HG03571 (cell line): ENCODE measurements around the gene LRP5.

Source experiments
- ATAC-seq: cut with Tn5 transposase; IDR thresholded peaks from one replicate; pipeline ENCODE4 v1.9.1; 2021; ENCODE audit not compliant: unreplicated experiment

The LRP5 gene

GRCh38 chr11:68312117-68312779 lies at the start of gene LRP5:
LRP5 (plus strand) TSS chr11:68312591; CDS start chr11:68312715, 124 bp downstream.
- no peak for ATAC-seq

DNA sequence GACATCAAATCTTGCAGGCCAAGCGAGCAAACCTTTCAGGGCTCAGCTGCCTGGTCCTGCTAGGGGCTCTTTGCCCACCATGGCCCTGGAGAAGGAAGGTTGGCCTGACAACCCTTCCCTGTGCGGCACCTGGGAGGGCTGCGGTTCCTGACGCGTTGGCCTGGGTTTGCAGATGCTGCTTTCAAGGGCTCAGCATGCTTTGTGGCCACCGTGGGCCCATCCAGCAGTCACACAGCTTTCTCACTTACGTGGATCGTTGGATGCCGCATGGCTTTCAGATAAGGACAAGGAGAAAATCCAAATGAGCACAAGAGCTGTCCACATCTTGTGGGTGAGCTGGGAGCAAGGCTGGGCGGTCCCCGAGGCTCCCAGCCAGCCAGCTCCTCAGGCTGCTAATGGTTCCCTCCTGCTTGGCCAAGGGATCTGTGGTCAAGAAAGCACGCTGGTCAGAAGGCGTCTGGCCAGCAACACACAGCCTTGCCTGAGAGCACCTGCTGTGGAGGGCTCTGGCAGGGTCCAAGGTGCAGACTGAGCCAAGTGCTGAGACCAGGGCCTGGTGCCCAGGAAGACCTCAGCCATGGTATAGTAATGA lies 48.9 kb upstream of the LRP5 start:
- ATAC-seq: no peak

DNA sequence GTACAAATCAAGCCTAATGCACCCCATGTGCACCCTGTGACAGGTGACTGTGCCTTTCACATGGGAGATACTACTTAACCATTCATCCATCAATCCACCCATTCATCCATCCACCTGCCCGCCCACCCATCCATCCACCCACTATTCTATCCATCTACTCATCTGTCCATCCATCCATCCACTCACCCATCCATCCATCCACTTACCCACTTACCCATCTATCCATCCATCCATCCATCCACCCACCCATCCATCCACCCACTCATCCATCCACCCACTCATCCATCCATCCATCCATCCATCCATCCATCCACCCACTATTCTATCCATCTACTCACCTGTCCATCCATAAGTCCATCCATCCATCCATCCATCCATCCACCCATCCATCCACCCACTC lies 48.1 kb upstream of the LRP5 start:
- no peak for ATAC-seq

GRCh38 chr11:68264741-68265540 lies 47.5 kb upstream of the LRP5 start:
- no peak for ATAC-seq

- no peak for ATAC-seq
Measured at GRCh38 chr11:68266121-68266891, 46.1 kb upstream of the LRP5 start.

DNA sequence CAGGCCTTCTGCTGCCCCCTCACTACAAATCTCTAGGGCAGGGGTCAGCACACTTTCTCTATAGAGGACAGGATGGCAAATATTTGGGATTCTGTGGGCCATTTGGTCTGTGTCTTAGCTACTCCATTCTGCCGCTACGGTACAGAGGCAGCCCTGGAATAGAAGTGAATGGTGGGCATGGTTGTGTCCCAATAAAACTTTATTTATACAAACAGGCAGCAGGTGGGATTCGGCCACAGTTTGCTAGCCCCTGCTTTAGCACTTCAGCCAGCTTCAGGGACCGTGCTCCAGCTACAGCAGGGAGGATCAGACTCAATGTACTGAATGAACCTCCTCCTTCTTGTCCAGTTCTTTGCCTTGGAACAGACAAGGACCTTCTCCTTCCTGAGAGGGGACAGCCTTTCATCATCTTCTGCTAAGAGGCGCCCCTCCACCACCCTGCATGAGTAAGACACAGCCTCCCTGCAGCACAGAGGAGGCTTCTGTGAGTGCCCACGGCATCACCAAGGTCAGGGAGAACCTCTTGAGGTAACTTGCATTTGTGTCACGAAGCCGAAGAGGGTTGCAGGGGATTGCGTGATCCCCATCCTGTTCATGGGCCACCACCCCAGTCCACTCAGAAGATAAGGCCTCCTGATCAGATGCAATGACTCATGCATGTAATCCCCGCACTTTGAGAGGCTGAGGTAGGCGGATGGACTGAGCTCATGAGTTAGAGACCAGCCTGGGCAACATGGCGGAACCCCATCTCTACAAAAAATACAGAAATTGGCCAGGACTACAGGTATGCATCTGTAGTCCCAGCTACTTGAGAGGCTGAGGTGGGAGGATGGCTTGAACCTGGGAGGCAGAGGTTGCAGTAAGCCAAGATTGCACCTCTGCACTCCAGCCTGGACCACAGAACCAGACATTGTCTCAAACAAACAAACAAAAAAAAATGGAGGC lies 45.2 kb upstream of the LRP5 start:
- no peak for ATAC-seq

- ATAC-seq: no peak
Measured at GRCh38 chr11:68267881-68268240, 44.5 kb upstream of the LRP5 start.

DNA sequence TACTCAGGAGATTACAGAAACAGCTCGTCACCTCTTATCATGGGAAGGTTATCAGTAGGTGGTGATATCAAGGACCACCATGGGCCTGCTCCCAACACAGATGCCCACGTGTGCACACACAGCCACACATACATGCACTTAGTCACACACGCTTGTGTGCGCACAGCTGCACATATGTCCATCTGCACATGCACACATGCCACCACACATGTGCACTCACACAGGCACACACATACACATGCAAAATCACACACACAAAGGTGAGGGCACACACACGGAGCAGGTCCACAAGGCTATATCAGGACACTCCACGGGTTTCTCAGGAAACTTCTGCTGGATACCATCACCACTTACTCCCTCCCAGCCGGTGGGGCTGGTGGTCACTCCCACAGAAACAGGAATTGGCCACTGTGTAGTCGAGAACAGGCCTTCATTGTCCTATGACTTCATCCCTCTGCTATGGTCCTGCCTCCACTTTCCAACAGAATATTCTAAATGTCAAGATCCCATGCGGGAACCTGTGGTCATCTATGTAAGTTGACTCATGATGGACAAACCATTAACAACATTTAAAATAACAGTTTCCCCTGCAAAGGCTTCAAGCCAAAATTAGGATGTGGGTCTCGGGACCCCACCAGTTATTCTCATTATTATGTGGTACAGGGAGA lies 42.8 kb upstream of the LRP5 start:
- ATAC-seq: no peak

DNA sequence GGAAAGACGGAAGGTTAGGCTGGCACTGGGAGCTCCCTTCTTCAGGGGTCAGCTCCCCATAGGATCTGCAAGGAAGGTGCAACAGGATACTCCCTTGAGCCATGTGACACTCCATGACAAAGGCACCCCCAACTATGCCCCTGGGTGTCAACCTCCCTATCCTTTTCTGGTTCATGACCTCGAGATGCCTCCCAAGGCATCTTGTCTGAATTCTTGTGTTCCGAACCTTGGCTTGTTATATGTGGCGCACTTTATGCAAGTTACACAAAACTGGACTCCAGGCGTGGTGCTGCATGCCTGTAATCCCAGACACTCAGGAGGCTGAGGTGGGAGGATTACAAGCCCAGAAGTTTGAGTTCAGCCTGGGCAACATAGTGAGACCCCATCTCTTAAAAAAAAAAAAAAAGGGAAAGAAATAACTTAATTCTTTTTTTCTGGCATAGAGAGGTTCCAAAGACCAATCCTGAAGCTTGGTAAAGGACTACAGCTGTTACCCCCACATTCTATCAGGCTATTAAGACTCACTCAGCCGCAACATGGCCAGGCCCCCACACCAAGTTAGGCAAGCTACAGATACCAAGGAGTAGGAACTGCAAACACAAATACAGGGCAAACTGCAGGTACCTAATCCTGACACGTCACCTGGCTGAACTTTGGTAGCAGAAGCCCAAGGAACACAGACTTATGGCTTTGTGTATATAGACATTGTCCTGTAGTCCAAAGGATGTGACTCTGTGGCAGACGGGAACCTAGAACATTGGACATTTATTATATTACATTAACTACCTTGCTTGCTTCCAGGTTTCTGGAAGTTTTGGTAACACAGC lies 42.0 kb upstream of the LRP5 start:
- ATAC-seq: no peak

DNA sequence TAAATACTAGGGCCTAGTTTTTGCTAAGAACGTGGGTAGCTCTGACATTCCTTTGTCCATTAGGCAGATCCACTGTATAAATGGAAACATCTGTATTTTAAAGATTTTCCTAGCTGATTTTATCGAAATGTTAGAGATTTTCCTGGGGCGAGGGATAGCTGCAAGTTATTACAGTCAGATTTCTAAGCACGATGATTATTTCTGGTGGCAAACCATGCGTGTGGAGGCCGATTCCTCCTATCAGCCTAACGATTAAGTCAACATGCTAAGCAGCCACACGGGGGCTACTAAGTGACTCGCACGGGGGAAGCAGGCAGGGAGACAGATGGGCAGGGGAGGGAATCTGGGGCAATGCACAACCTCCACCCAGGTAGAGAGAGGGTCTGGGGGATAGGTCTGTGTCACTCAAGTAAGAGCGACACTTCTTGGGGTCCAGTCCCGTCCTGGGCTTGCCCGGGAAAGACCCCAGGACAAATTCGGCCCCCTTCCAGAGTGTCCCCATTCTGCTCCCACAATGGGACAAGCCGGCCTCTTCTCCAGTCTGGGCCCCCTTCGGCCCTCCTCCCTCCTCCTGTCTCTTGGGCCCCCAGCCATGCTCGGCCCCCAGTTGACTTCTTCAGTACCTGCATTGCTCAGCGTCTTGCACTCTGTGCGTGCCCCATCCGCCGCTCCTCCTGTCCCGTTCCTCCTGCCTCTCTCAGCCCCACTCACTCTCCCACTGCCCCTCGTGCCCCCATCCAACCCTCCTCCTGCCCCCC lies 41.2 kb upstream of the LRP5 start:
- ATAC-seq: peak; percentile 19

GRCh38 chr11:68271781-68272608 lies 40.4 kb upstream of the LRP5 start, which contains the start of gene C11orf24:
C11orf24 (minus strand) TSS chr11:68271973; CDS start chr11:68263767, 8,206 bp downstream.
- ATAC-seq: peak; percentile 56

DNA sequence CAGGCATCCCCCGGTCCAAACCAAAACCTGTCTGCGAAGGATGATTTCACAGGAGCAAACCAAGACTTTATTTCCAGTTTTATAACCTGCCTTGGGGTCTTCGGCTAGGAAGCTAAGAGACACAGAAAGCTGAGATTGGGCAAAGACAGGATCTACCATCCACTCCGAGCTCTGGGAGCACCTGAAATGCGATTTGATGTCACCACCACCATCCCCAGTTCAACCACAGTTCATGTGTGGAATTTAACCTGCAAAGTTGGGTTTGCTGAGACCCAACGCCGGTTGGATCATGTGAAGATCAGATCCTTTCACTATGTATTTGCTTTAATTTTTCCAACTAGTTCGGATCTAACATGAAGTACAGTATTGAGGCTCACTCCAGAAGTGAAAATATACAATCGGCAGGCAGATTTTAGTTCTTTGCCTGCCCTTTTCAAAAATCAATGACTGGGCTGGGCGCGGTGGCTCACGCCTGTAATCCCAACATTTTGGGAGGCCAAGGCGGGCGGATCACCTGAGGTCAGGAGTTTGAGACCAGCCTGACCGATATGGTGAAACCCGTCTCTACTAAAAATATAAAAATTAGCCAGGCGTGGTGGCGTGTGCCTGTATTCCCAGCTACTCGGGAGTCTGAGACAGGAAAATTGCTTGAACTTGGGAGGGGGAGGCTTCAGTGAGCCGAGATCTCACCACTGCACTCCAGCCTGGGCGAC lies 39.2 kb upstream of the LRP5 start:
- no peak for ATAC-seq

DNA sequence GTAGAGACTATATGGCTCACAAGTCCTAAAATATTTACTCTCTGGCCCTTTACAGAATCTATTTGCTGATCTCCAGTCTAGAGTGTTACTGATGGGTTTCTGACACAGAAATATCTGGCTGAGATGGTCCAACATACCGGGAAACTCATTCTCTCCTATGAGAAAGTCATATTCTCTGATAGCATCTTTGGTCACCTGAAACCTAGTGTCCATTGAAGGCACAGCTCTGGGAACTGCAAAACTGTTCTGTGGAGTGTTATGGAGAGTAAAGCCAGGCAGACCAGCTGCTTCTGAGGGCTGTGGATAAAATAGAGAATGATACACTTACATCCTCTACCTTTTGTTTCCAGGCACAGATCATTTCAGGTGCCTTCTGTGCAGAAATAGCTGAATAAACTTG lies 38.1 kb upstream of the LRP5 start:
- ATAC-seq: no peak

DNA sequence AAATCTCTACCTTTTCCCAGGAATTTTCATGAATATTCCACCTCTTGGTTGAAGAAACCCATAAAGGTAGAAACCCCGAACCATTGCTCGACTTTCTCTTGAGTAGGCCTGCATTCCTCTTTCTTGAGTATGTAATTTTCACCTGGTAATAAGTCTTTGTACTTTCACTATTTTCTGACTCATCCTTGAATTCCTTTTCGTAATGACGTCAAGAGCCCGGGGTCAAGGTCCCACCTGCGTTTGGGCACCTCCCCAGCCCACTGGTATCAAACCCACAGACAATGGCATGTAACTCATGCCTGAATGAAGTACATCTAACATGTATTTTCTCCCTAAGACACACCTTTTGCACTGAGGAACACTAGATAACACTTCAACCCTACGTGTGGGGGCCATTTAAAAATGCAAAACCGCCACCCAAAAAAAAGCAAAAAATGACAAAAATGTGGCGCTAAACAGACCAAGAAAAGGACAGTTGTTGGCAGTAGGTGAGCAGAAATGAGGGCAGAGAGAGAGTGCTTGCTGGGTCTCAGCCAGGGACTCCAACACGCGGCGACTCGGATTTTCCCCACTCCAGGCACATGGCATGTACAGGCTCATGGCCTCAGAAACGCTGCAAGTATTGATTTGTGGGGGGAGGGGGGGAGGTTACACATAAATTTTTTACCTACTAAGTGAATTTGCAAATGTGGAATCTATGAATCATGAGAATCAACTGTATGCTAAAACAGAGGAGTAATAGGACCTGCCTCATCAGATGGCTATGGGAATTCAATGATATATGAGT lies 36.5 kb upstream of the LRP5 start:
- no peak for ATAC-seq

DNA sequence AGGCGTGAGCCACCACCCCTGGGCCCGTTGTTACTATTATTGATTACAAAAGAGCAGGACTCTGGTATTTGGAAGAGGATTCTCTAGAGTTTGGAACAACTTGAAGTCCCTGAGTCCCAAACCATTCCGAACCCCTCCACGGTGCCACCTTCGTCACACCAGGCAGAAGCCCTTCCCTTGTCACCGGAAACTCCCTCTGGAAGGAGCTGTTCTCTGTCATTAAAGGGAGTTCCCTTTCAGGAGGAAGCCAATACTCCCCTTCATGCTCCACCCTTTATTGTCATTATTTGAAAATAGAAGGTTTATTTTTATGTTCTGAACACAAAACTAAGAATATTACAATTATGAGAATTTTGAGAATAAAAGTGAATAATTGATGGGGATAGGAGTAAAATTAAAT lies 35.5 kb upstream of the LRP5 start:
- no peak for ATAC-seq

DNA sequence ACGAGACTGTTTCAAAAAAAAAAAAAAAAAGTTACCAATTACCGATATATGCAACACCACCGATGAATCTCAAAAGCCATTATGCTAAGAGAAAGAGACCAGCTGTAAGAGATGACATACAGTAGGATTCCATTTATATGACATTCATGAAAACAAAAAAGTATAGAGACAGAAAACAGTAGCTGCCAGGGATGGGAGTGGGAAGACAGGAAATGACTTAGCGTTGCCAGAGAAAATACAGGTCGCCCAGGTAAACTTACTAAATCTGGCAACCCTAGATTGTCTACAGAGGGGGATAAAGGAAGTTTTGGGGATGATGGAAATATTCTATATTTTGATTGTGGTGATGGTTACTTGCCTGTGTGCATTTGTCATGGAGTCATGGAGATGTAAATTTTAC lies 32.7 kb upstream of the LRP5 start:
- no peak for ATAC-seq
